ENCODE results near the gene PHLDB2. TPM values are rescaled to one million over a fixed set of nuclear protein-coding genes. Genes with fewer than 3 reads are reported as not detected.

The PHLDB2 gene
- total RNA-seq, 2 experiments from 2014 or later = 5.8 to 6.0 TPM

DNA sequence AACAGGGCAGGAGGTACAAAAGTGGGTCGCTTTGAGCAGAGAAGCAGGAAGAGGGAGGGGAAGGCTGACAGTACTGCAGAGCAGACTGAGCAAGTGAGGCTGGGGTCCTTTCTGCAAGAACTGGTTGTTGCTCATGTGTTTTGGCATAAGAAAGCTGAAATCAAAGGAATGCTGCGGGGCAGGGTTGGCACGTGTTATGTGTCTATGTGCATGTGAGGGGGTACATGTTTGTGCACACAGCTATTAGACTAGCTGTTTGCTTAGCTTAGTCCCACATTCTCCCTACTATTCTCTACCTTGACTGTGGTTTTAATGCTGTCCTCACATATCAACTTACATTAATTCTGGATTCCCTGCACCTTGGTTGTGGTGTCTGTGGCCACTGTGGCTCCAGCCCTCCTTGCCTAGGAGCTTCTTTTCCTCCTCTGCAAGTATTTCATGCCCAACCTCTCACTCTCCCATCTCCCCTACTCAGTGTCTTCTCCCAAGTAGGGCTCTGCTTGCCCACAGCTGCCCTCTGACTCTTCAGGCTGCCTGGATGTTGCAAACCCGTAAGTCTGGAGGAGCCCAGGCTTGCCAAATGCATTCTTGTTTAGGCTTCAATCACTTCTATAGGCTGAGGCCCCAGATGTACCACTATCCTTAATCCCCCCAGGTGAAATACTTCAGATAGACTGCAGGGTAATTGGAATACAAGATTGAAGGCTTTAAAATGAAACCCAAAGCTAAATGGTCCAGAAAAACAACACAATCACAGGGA is 144.4 kb downstream of the PHLDB2 start:
- H3K4me1 Mint-ChIP-seq (ENCODE audit: low read depth) = peaks cover 46% of the 10 kb centered on the region
- H3K9me3 Mint-ChIP-seq = no peaks in the 10 kb centered on the region
- no peak for DNase-seq
- peaks cover 27% of the 10 kb centered on the region for H3K4me1 ChIP-seq (ENCODE audit: insufficient read depth, low read length)
- no peaks in the 10 kb centered on the region for H3K36me3 Mint-ChIP-seq (ENCODE audit: low read depth)
- no peak overlapping the region for H3K27ac ChIP-seq (ENCODE audit: low read depth in 1 of 2, low read length in 2 of 2)
- no peak for ATAC-seq (ENCODE audit: poor library complexity)
- no peaks in the 10 kb centered on the region for H3K27me3 Mint-ChIP-seq
- H3K4me3 Mint-ChIP-seq = no peak overlapping the region
- ChIA-PET CTCF (interaction anchor here (1.6 to 3.4 kb wide), 2 partner anchors 10 to 69 kb away, joined by 4 to 16 read pairs; no protein-coding TSS in a partner anchor), POLR2A (interaction anchor here (0.5 to 4.5 kb wide), 4 partner anchors 9 to 827 kb away, joined by 3 to 19 read pairs (median 4); partner anchors contain the start of gene ABHD10)
- peak overlapping the region; percentile 36 for H3K27ac Mint-ChIP-seq
- H3K27me3 ChIP-seq (ENCODE audit: control insufficient read depth in 1 of 2, insufficient read depth in 2 of 2, low read length in 2 of 2) = peaks cover 0 to 3% of the 10 kb centered on the region in 2 experiments
- H3K36me3 ChIP-seq (ENCODE audit: insufficient read depth, low read length) = no peaks in the 10 kb centered on the region
- no peaks in the 10 kb centered on the region for H3K9me3 ChIP-seq (ENCODE audit: control insufficient read depth in 1 of 2, insufficient read depth in 1 of 2, low read length in 2 of 2)
- no peak overlapping the region for H3K4me3 ChIP-seq (ENCODE audit: low read length)
- intact Hi-C loops (cut with DNase I, micrococcal nuclease) = no loop called here
- TF ChIP-seq, protein P1, sequence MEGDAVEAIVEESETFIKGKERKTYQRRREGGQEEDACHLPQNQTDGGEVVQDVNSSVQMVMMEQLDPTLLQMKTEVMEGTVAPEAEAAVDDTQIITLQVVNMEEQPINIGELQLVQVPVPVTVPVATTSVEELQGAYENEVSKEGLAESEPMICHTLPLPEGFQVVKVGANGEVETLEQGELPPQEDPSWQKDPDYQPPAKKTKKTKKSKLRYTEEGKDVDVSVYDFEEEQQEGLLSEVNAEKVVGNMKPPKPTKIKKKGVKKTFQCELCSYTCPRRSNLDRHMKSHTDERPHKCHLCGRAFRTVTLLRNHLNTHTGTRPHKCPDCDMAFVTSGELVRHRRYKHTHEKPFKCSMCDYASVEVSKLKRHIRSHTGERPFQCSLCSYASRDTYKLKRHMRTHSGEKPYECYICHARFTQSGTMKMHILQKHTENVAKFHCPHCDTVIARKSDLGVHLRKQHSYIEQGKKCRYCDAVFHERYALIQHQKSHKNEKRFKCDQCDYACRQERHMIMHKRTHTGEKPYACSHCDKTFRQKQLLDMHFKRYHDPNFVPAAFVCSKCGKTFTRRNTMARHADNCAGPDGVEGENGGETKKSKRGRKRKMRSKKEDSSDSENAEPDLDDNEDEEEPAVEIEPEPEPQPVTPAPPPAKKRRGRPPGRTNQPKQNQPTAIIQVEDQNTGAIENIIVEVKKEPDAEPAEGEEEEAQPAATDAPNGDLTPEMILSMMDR (IDR thresholded peaks at IDR 0.05) = no peak

DNA sequence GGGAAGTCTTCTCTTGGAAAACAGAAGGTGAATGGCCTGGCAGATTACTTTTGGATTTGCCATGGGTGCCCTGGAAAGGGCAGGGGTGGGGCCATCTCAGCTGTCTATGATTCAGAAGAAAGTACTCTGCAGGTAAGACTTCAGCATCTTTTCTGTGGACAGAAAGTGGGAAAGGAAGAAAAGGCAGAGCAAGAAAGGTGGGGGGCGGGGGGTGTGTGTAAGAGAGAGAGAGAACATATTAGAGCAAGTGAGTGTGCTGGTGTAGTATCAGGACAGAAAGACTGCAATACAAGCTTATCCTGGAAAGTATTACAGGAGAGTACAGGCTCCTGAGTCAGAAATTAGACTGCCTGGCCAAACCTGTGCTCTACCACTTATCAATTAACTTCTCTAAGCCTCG is 145.1 kb downstream of the PHLDB2 start:
- ChIA-PET CTCF (interaction anchor here (3.4 kb wide), 1 partner anchor 9 kb away, joined by 16 read pairs; no protein-coding TSS in a partner anchor), POLR2A (interaction anchor here (0.6 to 4.5 kb wide), 2 partner anchors 16 to 25 kb away, joined by 3 to 19 read pairs; partner anchors contain the start of gene ABHD10)
- Mint-ChIP-seq H3K4me3 (no peak overlapping the region), H3K36me3 (ENCODE audit: low read depth) (no peaks in the 10 kb centered on the region), H3K27ac (no peak overlapping the region), H3K27me3 (no peaks in the 10 kb centered on the region), H3K9me3 (no peaks in the 10 kb centered on the region), H3K4me1 (ENCODE audit: low read depth) (peaks cover 39% of the 10 kb centered on the region)
- no peaks in the 10 kb centered on the region for H3K36me3 ChIP-seq (ENCODE audit: insufficient read depth, low read length)
- H3K9me3 ChIP-seq (ENCODE audit: control insufficient read depth in 1 of 2, insufficient read depth in 1 of 2, low read length in 2 of 2) = no peaks in the 10 kb centered on the region
- peaks cover 0 to 2% of the 10 kb centered on the region in 2 experiments for H3K27me3 ChIP-seq (ENCODE audit: control insufficient read depth in 1 of 2, insufficient read depth in 2 of 2, low read length in 2 of 2)
- ATAC-seq (ENCODE audit: poor library complexity) (no peak), DNase-seq (no peak)
- TF ChIP-seq, protein P1 (IDR thresholded peaks at IDR 0.05) = no peak
- no peak overlapping the region for H3K27ac ChIP-seq (ENCODE audit: low read depth in 1 of 2, low read length in 2 of 2)
- H3K4me1 ChIP-seq (ENCODE audit: insufficient read depth, low read length) = peaks cover 20% of the 10 kb centered on the region
- no peak overlapping the region for H3K4me3 ChIP-seq (ENCODE audit: low read length)
- intact Hi-C loops (cut with DNase I, micrococcal nuclease) = no loop called here

- H3K27me3 Mint-ChIP-seq = no peaks in the 10 kb centered on the region
- H3K27ac Mint-ChIP-seq = no peak overlapping the region
These were observed 145.6 kb downstream of the PHLDB2 start for GRCh38 chr3:112004669-112005068.

More at GRCh38 chr3:112004669-112005068, 145.6 kb downstream of the PHLDB2 start:
- ATAC-seq (ENCODE audit: poor library complexity) (no peak), DNase-seq (no peak)
- H3K27ac ChIP-seq (ENCODE audit: low read depth in 1 of 2, low read length in 2 of 2) = no peak overlapping the region
- no peaks in the 10 kb centered on the region for H3K36me3 ChIP-seq (ENCODE audit: insufficient read depth, low read length)
- H3K9me3 ChIP-seq (ENCODE audit: control insufficient read depth in 1 of 2, insufficient read depth in 1 of 2, low read length in 2 of 2) = no peaks in the 10 kb centered on the region
- intact Hi-C loops (cut with DNase I, micrococcal nuclease) = no loop called here
- H3K9me3 Mint-ChIP-seq = no peaks in the 10 kb centered on the region
- ChIA-PET POLR2A (interaction anchor here (0.6 to 4.5 kb wide), 2 partner anchors 17 to 26 kb away, joined by 3 to 19 read pairs; partner anchors contain the start of gene ABHD10), CTCF (interaction anchor here (3.4 kb wide), 1 partner anchor 9 kb away, joined by 16 read pairs; no protein-coding TSS in a partner anchor)
- no peak overlapping the region for H3K4me3 Mint-ChIP-seq
- no peaks in the 10 kb centered on the region for H3K27me3 ChIP-seq (ENCODE audit: control insufficient read depth in 1 of 2, insufficient read depth in 2 of 2, low read length in 2 of 2)
- TF ChIP-seq, protein P1 (IDR thresholded peaks at IDR 0.05) = no peak
- no peaks in the 10 kb centered on the region for H3K36me3 Mint-ChIP-seq (ENCODE audit: low read depth)
- no peak overlapping the region for H3K4me3 ChIP-seq (ENCODE audit: low read length)
- peaks cover 36% of the 10 kb centered on the region for H3K4me1 Mint-ChIP-seq (ENCODE audit: low read depth)
- peaks cover 17% of the 10 kb centered on the region for H3K4me1 ChIP-seq (ENCODE audit: insufficient read depth, low read length)
